Activated gamma-delta T cell (primary cell): ENCODE results near the gene RAPGEF1.
"Not testable (repeated sequence)": the region's sequence is repeated elsewhere in the genome, so short reads cannot be mapped to it uniquely, and the experiment has no call there.

Experiments used
- DNase-seq: peaks from one replicate; lab custom pipeline; 2025; lab: John Stamatoyannopoulos, UW

RAPGEF1 gene

DNA sequence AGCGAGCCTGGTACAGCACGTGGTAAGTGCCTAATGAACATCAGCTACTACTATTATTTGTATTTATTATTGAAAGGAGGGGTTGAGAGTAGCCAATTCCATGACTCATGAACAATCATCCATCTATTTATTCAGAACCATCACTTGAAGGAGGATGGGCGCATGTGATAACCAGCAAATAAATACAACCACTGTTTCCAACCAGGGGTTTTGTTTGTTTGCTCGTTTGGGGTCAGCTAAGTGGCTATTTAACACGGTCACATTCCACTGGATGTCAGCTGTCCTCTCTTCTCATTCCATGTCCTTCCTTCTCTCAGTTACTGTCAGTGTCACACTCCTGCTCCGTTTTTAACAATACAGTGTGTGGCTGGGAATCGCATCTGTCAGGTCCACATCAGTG, 8.6 kb downstream of the RAPGEF1 start:
- DNase-seq = no peak

DNA sequence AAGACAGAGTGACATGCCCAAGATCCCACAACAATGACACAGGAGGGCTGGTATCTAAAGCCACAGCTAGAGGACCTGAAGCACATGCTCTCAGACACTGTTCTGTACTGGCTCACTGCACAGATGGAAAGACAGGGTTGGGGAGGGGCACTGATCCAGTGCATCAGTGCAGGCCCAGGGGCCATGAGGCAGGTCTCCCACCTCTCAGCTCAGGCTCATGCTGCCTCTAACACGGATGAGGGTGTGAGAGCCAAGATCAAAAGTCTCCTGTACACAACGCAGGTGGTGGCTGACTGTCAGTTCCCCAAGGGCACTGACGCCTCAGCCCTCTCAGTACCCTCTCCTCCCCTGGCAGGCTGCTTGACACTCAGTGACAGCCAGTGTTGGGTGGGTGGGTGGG, 10.9 kb downstream of the RAPGEF1 start:
- DNase-seq = no peak

DNA sequence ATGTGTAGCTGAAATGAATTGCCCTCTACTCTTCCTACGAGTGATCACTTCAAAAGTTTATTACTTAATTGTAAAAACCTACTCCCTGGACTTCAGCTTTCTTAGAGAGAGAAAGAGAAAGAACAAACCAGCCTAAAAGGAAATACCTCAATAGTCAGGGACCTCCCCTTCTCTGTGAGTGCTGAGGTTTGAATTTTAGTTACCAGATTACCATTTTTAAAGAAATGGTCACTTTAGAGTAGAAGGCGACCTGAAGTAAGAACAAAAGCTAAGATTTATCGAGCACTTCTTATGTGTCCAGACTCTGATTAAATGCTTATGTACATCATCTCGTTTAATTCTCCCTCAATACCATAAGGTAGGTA, 11.3 kb downstream of the RAPGEF1 start:
- no peak for DNase-seq

DNA sequence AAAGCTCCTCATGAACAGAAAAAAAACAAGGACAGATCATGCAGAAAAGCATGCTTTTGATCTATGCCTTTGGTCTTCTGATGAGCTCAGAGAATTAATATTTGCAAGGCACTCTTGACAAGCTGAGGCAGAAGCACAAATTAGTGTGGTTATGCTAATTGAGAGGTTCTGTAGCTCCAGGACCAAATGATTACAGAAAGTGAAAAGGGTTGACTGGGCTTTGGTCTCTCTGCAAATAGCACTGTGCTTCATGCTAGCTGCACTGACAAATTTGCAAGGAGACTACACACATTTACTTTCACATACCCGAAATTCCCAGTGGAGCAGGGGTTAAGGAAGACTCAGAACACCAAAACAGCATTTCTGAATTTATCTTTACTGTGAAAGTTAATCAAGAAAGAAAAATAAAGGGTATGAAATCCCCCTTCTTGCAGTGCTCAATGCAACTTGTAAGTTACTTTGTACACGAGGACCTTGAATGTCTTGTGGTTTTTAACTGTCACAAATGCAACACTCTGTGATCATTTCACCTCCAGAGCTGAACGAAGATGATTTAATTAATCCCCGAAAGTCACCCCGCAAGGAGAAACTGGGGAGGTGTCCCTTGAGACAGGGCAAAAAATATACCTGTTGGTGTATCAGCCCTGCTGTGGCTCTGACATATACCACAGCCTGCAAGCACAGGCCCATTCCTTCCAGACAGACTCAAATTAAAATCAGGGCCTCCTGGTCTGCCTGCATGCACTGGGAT, 11.9 kb downstream of the RAPGEF1 start:
- no peak for DNase-seq

DNA sequence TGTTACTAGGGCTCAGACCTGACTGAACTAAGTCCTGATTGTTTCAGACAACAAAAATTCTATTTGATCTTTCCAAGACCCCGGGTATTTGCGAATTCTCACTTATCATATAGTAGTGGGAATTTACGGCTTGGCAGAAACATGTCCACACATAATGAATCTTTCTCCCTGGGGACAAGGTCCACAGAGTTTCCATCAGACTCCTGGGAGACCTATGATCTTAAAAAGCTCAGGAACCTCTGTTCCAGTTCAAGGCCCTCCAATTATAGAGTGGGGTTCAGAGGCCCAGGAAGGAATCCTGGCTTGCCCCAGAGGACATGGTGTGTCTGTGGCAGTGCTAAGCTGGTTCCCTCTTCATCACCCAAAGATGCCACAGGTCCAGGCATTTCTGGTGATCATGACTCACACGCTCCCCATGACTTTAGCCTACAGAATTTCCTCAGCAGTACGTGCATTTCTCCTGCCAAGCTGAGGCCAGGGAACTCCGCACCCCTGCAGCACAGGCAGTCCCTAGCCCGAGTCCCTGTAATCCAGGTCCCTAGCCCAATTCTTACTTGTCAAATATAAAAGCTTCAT, 12.6 kb downstream of the RAPGEF1 start:
- no peak for DNase-seq

DNA sequence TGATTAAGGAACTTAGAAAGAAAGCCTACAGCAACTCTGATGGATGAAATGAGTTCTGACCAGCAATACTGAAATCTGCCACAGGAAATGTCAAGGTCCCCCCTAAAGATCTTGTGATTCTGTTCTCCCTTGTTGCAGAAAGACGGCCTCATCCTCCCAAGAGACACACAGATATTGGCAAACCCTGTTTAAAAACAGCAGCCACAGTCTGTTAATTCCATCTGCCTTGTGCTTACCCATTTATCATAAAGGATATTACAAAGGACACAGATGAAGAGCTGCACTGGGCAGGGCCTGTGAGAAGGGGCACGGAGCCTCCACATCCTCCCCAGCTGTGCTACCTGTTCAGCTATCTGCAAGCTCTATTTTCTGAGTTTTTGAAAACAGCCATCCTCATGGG, 15.2 kb downstream of the RAPGEF1 start:
- DNase-seq = no peak

DNA sequence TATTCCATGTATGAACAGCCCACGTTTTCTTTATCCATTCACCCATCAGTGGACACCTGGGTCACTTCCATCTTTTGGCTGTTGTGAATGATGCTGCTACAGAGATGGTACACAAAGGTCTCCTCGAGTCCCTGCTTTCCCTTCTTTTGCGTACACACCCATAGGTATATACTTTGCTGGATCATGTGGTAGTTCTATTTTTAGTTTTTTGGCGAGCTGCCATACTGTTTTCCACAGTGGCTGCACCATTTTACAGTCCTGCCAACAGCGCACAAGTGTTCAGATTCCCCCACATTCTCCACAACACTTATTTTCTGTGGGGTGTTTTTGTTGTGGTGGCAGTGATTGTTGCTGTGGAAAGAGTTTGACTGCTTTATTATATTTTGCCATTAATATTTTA, 16.2 kb downstream of the RAPGEF1 start:
- DNase-seq = no peak

DNA sequence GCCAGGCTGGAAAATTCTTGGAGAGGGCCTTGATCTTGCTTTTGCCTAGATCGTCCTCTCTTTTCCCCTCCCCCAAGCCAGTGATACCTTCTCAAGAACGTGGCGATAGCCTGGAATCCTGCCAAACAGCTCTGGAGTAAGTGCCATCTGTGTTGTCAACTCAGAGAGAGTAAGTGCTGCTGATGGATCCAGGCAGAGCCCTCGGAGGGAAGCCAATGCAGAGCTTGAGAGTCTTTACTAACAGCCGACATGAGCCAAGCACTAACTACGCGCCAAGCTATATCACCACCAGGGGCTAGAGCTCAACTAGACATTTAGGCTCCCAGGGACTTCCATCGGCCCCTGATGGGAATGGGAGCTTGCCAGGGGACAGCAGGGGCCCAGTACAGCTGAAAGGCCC, 17.6 kb downstream of the RAPGEF1 start:
- DNase-seq = no peak

DNA sequence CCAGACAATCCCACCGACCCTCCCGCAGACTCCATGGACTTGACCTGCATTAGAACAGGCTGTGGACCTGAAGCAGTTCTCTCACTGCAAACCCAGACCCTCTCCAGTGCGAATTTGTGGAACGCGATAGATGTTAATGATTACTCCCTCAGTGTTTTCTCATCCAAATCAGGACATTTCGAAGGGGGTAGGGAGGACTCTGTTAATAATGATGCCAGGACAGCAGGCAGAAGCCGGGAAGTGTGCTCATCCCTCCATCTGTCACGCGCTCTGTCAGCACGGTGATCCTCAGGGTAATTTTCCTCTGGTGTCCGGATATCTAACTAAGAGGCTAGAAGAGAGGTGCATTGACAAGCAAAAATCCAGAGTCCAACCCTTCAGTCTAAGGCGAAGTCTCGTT, 18.8 kb downstream of the RAPGEF1 start:
- no peak for DNase-seq

DNA sequence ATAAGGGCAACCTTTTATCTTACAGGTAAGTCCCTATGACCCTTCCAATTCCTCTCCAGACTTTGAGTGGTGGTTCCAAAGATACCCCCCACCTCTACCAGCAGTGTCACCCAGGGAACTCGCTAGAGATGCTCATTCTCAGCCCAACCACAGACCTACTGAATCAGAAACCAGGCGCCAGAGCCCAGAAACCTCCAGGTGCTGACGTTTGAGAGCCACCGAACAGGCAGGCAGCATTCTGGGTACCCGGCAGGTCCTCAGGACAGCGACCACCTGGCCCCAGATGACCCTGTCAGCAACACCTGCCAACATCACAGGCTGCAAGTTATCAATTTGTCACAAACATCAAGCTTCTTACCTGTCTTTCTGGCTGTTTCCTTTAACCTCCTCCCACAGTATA, 19.5 kb downstream of the RAPGEF1 start:
- no peak for DNase-seq

DNA sequence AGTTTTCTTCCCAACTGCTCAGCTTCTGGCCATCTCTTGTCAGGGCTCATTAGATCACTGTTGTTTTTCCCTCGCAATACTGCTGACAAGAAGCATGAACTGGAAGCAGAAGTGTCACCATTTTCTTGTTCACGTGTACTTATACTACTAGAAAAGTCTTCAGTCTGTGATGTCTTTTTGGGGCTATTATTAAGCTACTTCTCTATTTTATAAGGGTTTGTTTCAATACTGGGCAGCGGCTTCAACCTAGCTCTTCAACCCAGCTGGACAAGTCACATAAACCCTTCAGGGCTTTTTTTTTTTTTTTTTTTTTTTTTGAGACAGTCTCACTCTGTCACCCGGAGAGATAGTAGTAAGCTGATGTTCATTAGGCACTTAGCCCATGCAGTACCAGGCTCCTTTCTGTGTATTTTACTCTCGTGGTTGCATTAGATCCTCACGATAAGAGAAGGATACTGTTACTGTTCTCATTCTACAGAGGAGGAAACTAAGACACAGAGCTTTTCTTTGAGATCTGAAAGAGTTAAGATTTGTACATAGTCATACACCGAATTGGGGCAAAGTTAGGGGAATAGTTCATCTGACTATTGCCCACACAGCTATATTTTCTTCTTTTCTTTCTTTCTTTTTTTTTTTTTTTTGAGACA, 20.5 kb downstream of the RAPGEF1 start:
- DNase-seq = no peak

DNA sequence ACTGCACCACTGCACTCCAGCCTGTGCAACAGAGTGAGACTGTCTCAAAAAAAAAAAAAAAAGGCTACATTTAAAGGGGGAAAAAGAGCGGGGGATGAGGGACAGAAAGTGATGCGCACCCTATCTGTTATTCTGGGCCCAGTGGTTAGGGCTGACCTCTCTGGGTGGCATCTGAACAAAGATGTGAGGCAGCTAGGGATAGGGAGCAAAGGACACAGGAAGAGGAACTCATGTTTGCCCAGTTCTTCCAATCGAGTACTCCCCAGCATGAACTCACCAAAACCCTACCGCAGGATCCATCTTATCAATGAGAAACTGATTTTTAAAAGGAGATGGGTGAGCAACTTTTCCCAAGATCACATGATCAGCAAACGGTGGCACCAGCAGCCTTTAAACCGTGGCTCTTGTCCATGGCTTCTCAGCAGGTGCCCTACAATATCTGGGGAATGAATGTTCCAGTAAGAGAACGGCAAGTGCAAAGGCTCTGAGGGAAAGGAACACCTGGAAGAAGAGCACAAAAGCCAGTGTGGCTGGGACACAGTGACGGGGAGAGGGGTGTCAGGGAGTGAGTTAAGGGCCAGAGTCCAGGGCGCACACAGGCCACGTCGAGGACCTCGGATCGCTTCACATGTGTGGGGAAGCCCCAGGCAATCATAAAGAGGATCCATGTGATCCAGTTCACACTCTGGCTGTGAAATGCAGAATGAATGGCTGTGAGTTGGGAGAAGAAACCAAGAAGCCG, 22.0 kb downstream of the RAPGEF1 start:
- no peak for DNase-seq

DNA sequence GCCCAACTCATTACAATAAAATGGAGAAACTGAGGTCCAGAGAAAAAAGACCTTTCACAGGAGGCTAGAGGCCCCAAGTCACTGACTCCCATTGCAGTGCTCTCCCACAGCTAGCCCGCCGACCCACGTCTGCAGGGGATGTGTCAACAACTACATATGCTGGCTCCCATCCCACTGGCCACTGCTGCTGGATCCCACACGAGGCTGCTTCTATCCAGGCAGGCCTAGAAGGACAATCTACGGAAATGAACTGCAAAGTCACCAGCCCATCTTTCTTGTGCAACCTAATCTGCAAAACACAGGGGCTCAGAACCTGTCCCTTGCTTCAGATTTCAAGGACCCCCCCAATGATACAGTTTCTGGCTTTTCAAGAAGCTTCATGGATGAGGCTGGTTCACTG, 24.0 kb downstream of the RAPGEF1 start:
- no peak for DNase-seq

DNA sequence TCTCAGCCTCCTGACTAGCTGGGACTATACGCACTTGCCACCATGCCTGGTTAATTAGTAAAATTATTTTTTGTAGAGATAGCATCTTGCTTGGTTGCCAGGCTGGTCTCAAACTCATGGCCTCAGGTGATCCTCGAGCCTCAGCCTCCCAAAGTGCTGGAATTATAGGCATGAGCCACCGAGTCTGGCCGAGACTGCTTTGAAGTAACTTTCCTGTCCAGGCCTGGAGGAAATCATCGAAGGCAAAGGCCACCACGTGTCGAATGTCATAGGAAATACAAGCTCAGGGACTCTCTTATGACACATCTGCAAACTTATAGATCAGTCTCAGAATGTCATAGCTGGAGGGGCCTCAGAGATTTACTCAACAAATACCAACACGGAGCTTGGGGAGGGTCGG, 25.1 kb downstream of the RAPGEF1 start:
- DNase-seq = no peak

DNA sequence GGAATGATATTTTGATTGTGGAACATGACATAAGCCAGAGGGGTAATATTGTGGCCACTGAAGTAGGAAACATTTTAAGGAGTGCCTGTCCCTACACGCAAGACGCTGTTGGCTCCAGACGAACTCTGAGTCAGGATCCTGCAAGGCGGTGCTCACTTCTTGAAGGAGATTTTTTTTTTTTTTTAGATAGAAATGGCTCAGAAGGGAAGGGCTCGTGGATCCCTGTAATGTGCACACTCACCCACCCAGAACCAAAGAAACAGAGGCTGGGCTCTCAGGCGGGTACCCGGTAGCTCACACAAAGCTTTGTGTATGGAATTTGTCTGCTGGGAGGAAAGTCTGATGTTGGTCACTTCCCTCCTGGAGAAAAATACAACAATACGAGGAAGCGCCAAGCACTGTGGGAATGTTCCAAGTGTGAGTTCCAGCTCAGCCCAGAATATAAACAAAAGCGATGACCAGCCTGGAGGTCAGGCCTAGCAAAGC, 25.7 kb downstream of the RAPGEF1 start:
- no peak for DNase-seq

DNA sequence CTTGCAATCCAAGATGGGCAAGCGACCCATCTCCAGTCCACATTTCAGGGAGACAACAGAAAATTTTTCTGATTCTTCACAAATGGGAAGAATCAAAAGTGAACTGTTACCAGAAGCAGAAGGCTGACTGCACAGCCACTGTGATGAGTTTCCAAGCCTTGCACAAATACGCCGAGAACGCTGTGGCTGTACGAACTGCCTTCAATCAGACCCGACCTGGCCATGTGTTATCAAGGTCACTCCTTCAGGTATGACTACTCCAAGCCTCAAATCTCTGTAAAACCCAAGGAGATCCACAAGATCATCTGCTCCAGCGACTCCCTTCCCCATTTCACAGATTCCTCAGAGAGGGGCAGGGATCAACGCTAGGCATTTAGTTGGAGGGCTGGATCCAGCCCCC, 26.9 kb downstream of the RAPGEF1 start:
- DNase-seq = no peak

DNA sequence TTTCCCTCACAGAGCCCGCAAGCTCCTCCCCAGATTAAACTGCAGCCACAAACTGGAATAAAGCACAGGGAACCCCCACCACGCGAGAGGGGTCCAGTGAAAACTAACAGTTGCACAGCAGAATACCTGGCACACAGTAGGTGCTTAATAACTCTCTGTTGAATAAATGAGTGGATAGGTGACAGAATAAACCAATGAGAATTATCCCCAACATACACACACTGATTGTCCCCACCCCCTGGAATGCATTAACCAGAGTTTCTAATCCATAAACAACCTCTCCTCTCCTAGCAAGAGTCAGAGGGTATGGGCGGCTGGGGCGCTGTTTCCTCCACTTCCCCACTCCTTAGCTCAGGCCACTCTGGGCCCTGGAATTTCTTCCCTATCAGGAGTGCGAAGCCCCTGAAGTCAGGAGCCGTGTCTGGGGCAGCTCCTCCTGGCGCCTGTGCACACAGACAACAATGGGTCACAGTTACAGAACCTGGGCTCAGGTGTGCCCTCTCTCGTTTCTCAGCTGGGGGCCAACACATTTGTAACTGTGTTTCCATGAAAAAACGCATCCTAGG, 27.6 kb downstream of the RAPGEF1 start:
- no peak for DNase-seq

DNA sequence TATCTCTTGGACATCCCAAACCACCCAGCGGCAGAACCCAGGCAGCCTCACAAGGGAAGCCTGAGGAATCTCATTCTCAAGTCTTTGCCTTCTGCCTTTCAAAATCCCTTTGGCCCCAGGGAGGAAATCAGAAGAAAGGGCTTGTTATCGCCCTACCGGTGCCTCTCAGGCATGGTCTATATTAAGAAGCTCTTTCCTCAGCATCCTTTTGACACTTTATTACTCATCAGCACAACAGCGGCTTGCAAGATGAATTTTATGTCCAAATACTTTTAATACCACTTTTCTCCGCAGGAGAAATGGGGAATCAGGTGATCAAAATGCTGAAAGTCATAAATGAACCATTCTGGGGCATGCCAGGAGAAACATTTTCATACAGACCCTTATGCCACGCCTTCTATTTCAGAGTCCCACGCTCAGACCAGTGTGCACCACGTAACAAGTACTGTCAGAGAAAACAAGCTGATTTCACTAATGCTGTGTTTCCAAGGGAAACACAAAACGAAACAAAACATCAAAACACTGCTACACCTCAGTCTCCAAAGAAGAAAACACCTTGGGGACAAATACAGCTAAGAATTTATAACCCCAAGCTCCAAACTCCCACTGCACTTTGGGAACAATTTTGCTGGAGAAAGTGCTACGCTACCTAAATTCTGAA, 30.0 kb downstream of the RAPGEF1 start:
- no peak for DNase-seq

DNA sequence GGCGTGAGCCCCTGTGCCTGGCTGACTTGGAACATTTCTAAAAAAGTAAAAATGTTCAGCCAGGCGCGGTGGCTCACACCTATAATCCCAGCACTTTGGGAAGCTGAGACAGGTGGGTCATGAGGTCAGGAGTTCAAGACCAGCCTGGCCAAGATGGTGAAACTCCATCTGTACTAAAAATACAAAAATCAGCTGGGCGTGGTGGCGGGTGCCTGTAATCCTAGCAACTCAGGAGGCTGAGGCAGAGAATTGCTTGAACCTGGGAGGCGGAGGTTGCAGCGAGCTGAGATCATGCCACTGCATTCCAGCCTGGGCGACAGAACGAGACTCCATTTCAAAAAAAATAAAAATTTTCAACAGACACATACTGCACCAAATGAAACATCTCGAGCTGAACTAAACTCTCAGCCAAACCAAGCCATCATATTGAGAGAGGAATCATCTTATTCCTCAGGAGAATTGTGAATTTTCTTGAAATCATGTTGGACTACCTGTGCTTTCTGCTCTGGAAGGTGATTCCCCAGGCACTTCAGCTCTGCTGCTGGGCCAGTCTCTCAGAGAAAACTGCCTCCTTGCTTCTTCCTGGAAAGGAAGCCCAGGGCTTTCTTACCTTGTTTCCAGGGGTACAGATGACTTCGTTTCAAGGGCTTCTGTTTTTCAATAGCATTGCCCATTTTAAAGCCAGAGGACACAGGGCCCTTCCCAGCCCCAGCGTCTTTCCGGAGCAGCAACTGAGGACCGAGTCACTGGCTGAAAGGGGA, 30.7 kb downstream of the RAPGEF1 start:
- not testable (repeated sequence) for DNase-seq

DNA sequence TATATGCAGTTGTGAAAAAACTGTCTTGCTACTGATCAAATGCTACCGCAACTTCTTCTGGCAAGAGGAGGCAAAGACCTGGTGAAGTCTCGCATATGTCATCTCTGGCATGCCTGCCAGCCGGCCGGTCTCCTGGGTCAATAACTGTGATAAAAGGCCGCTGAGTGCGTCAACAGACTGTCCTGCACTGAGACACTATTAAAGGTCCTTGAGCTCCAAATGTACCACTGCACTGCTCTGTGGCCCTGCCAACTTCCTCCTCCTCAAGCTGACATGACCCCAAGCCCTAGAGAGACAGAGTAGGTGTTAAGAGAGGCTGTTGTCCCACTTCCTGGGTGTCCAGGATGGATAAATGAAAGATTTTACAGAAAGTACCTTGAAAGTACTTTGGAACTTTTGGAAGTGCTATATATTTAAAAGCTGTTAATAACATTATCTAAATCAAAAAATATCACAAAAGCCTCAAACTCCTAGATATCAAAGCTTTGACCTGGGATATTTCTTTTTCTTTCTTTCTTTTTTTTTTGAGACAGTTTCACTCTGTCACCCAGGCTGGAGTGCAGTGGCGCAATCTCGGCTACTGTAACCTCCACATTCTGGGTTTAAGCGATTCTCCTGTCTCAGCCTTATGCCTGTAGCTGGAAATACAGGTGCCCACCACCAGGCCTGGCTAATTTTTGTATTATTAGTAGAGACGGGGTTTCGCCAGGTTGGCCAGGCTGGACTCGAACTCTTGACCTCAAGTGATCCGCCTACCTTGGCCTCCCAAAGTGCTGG, 31.5 kb downstream of the RAPGEF1 start:
- DNase-seq = no peak
